D721Med (cell line): Measurements from ENCODE around the gene RENBP.

Source experiments
- DNase-seq: peaks from one replicate; pipeline ENCODE4 v3.0.0; 2011; ENCODE audit warnings: low spot score; ENCODE audit not compliant: insufficient read length
- FAIRE-seq: peaks from 2 replicates; lab custom pipeline; 2011; peaks lifted over from hg19 to GRCh38; lab: Jason Lieb, UNC
- TF ChIP-seq, protein P1 (sequence below): IDR thresholded peaks from 2 replicates; pipeline ENCODE4 v1.5.1; 2012; ENCODE audit warnings: mild to moderate bottlenecking, control low read depth; ENCODE audit not compliant: insufficient read depth; ENCODE audit errors: missing control alignments

Gene RENBP

DNA sequence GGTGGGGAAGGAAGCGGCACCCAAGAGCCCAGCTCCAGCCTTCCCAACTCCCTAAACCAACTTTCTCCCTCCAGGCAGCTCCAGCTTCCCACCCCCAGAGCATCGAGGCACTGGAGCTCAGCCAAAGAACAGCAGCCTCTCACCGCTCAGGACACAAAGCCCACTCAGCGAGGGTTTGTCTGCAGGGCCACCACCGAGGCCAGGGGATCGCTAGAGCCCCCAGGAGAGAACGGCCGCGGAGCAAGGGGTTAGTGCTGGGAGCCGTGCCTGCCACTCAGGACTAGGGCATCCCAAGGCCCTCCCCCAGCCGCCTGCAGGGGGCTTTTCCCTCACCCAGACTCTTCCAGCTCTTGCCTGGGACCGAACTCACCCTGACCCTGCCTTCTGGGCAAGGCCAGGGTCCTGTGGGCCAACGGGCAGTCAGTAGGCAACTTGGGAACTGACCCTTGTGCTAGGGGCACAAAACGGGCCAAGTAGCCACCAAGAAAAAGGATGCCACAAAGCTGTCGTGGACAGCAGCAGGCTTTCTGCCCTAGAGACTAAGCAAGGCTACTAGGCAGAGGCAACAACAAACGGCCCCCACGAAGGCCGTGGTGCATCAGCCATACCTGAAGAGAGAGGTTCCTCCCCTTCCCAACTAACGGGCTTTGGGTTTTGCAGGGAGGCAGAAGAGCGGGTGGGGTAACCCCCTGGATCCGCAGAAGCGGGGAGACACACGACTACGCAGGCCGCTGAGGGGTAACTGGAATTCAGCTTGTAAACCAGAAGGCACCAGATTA lies 24.9 kb upstream of the RENBP start:
- TF ChIP-seq, protein P1, sequence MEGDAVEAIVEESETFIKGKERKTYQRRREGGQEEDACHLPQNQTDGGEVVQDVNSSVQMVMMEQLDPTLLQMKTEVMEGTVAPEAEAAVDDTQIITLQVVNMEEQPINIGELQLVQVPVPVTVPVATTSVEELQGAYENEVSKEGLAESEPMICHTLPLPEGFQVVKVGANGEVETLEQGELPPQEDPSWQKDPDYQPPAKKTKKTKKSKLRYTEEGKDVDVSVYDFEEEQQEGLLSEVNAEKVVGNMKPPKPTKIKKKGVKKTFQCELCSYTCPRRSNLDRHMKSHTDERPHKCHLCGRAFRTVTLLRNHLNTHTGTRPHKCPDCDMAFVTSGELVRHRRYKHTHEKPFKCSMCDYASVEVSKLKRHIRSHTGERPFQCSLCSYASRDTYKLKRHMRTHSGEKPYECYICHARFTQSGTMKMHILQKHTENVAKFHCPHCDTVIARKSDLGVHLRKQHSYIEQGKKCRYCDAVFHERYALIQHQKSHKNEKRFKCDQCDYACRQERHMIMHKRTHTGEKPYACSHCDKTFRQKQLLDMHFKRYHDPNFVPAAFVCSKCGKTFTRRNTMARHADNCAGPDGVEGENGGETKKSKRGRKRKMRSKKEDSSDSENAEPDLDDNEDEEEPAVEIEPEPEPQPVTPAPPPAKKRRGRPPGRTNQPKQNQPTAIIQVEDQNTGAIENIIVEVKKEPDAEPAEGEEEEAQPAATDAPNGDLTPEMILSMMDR: no peak
- DNase-seq (no peak), FAIRE-seq (no peak)

DNA sequence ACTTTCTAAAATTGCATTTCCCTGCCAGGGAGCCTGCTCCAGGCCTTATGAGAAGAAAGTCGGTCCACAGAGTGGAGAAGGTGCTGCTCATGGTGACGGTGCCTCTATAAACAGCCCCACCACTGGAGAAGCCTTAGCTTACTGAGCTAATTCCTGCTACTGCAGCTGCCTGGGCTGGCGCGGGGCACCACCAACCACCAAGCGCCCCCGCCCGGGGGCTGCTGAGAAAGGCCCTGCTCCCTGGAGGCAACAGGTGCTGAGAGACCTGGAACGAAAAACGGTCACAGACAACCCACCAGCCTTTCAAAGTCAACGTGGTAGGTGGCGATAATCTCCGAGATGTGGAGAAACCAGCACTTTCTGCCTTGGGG lies 24.3 kb upstream of the RENBP start:
- TF ChIP-seq, protein P1: peak; percentile 10
- DNase-seq: no peak
- no peak for FAIRE-seq

DNA sequence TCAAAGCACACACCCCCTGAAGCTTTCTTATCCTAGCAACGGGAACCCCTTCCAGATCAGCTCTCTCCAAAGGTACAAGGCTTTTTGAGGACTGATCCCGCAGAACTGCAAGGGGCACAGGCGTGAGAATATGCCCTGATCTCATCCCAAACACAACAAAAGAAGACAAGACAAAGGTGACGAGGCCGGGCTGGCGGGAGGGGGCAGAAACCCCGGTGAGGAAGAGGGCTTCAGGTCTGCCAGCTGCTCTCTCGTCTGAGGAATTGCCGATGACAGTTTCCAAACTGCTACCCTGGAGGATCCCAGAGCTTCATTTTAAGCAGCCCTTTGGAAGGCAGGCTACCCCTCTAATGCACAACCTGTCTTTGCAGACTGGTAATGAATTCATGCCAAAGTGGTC lies 23.8 kb upstream of the RENBP start:
- no peak for DNase-seq
- TF ChIP-seq, protein P1: no peak
- FAIRE-seq: no peak

DNA sequence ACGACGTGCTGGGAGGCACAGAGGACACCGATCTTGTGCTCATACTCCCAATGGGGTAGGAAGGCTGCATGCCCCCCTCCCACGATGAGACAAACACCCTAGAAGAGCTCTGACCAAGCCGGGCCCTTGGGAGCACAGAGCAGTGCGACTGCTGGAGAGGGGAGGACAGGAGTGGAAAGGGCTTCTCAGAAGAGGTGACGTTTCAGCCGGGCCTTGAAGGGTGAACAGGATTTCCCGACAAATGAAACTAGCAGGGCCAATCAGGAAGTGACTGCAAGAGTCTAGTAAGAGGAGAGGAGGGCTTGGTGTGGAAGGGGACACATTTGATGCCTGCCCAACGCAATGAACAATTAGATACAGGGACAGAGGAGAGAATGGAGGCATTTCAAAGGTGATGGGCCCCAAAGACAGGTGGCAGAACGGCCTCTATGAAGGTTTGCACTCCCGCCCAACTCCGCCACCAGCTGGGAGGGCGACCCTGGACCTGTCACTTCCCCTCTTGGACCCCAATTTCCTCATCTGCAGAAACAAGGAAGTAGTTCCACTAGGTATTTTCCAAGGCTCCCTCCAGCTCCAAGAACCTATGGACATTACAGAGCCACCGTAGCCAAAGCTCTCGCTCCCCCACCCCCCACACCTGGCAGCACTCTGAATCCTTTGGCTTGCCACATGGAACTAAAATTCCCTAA lies 23.2 kb upstream of the RENBP start:
- FAIRE-seq (no peak), DNase-seq (no peak)
- TF ChIP-seq, protein P1: no peak

DNA sequence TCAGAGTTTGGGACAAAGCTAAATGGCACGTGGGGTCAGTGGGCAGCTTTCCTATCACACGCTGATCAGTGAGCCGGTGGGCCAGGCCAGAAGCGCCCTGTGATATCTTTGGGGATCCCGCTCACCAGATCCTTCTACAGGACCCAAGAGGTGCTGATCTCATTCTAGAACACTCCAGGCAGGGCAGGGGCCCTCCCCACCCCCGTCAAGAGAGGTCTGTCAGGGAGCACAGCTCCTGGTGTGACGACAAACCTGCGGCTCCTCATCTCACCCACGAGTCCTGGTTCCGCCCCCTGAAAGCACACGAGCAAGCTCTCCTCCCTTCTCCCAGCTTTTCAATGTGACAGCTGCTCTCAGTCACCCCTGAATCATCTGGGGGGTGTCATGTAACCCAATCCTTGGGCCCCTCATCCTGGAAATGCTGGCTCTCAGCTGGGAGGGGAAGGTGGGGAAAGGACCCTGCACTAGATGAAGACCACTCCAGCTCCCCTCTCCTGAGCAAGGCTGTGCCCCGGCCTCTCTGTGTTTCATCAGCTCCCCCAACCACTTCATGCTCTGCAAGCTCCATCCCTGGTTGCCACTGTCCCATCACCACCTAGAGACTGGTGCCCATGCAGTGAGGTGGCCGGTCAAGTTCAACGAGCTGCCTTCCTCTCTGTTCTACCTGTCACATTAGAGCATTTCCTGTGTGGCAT lies 22.5 kb upstream of the RENBP start:
- DNase-seq: no peak
- no peak for FAIRE-seq
- TF ChIP-seq, protein P1: no peak

DNA sequence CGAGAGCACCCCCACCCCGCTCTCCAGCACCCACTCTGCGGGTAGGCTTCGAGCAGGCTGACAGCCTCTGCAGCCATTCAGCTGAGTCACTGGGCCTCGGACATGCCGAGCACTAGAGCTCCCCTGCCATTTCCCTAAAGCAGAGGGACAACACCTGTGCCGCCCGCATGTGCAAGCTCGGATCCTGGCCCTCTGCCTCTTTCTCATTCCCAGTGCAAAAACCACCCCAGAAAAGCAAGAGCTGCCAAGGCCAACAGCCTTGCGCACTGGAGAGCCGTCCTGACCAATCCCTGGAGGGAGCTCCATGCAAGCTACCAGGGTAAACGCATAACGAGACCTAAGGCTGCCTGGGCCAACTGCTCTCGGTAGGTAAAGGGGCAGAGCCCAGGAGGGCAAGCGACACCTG lies 21.8 kb upstream of the RENBP start:
- TF ChIP-seq, protein P1: no peak
- no peak for FAIRE-seq

More for the DNA sequence above, 21.8 kb upstream of the RENBP start:
- DNase-seq: no peak
